ENCODE measurements around the gene SEPHS2. TPM values are rescaled to one million over a fixed set of nuclear protein-coding genes. Genes with fewer than 3 reads are reported as not detected.
"Not testable (repeated sequence)": the region's sequence is repeated elsewhere in the genome, so short reads cannot be mapped to it uniquely, and the experiment has no call there.

SEPHS2 gene
- total RNA-seq, 1 experiment from 2014 or later: 22.9 TPM

DNA sequence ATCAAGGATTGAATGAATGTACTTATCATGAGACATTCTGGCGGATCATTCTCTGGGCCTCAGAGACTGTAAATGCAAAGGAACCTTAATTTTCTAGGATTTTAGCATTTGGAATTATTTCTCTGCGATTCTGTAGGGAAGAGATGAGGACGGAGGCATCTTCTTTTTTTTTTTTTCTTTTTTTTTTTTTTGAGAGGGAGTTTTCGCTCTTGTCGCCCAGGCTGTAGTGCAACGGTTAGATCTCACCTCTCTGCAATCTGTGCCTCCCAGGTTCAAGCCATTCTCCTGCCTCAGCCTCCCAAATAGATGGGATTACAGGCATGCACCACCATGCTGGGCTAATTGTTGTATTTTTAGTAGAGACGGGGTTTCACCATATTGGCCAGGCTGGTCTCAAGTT is 29.0 kb upstream of the SEPHS2 start:
- no peak for DNase-seq
- Histone ChIP-seq H3K27me3 (no peaks in the 10 kb centered on the region; the same call in 1 of the 2 replicates), H3K4me3 (no peak overlapping the region), H3K4me1 (no peaks in the 10 kb centered on the region), H3K27ac (no peak overlapping the region), H3K9me3 (replicated peaks) (no peaks in the 10 kb centered on the region), H3K36me3 (no peaks in the 10 kb centered on the region)

DNA sequence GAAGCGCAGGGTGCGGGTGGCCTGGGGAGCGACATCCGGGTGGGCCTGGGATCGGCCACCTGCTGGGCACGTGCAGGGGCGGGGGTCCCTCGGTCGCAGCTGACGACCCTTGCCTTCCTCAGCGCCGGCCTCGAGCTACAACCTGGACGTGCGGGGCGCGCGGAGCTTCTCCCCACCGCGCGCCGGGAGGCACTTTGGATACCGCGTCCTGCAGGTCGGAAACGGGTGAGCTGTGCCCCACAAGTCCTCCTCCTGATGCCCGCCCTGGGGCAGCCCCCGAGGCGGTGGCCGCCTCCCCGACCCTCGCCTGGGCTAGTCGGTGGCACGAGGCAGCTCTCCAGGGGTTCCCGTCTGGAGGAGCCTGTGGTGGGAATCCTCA is 28.4 kb upstream of the SEPHS2 start:
- H3K36me3 ChIP-seq: no peaks in the 10 kb centered on the region

DNA sequence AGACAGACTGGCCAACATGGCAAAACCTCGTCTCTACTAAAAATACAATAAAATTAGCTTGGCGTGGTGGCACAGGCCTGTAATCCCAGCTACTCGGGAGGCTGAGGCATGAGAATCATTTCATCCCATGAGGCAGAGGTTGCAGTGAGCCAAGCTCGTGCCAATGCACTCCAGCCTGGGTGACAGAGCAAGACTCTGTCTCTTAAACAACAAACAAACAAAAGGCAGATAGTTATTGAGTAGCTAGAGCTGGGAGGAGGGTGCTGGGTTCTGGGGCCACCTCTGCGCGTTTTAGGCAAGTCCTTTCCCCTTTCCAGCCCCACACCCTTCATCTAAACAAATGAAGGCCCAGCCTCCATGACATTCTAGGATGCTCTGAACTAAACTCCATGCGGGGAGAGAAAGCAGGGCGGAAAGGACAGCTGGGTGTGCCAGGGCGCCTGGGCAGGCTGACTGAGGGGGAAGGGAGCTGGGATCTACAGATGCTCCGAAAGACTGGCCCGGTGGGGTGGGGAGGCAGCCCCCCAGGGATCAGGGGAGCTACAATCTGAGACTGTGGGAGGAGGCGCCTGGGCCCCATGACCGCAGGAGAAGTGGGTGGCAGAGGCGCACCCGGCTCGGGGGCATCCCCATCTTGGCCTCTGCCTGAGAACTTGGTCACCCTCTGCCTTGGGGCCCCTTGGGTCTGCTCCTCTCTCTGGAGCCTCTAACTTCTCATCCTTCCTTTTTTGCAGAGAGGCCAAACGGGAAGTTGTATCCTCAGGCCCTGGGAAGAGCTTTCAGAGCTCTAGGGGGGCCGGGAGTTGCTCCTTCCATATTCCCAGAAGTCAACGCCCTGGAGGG is 27.8 kb upstream of the SEPHS2 start:
- no peaks in the 10 kb centered on the region; the same call in 1 of the 2 replicates for H3K27me3 ChIP-seq
- H3K36me3 ChIP-seq: no peaks in the 10 kb centered on the region
- no peak overlapping the region for H3K4me3 ChIP-seq
- no peaks in the 10 kb centered on the region for H3K4me1 ChIP-seq
- H3K9me3 ChIP-seq (replicated peaks): no peaks in the 10 kb centered on the region
- DNase-seq: no peak
- H3K27ac ChIP-seq: no peak overlapping the region

More for the DNA sequence above, 28.4 kb upstream of the SEPHS2 start:
- H3K4me3 ChIP-seq: no peak overlapping the region
- H3K4me1 ChIP-seq: no peaks in the 10 kb centered on the region
- no peaks in the 10 kb centered on the region for H3K9me3 ChIP-seq (replicated peaks)
- no peak for DNase-seq
- no peak overlapping the region for H3K27ac ChIP-seq
- no peaks in the 10 kb centered on the region; the same call in 1 of the 2 replicates for H3K27me3 ChIP-seq

DNA sequence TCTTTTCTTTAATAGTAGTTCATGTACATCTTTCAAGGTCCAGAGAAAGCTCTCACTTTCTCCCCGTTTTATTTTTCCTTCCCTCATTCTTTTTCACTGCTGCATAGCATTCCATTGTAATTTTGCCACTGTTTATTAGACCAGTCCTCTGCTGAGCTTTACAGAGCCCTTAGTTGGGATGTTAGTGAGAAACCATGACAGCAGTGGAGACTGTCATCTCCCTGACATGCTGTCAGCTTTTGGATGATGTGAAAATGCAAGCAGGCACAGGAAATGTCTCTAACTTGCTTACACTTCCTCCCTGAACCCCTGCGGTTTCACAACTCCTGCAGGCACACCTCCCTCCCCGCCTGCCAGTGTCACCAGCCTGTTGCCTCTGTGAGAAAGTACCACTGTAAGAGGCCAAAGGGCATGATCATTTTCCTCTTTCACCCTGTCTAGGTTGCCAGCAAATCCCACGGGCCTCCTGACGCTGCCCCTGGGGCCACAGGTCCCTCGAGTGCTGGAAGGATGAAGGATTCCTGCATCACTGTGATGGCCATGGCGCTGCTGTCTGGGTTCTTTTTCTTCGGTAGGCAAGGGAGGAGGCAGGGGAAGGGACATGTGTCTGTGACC is 26.8 kb upstream of the SEPHS2 start, which contains the start of gene ITGAL:
TSS of gene ITGAL (plus strand) at position 415 of the 615 bp plus-strand sequence. CDS start at position 511, 96 bp downstream.
- no peaks in the 10 kb centered on the region for H3K36me3 ChIP-seq
- no peak within 1 kb of the TSS for H3K4me3 ChIP-seq
- H3K27ac ChIP-seq: no peak within 1 kb of the TSS
- no peaks in the 10 kb centered on the region for H3K4me1 ChIP-seq
- H3K27me3 ChIP-seq: no peaks in the 10 kb centered on the region; the same call in 1 of the 2 replicates
- DNase-seq: no peak
- no peaks in the 10 kb centered on the region for H3K9me3 ChIP-seq (replicated peaks)

DNA sequence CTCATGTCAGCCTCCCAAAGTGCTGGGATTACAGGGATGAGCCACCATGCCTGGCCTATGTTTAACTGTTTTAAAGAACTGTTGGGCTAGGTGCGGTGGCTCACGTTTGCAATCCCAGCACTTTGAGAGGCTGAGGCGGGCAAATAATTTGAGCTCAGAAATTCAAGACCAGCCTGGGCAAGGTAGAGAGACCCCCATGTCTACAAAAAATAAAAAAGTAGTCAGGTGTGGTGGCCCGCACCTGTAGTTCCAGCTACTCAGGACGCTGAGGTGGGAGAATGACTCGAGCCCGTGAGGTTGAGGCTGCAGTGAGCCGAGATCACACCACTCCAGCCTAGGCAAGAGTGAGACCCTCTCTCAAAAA is 24.9 kb upstream of the SEPHS2 start:
- Histone ChIP-seq H3K4me3 (no peak overlapping the region), H3K36me3 (no peaks in the 10 kb centered on the region), H3K9me3 (replicated peaks) (no peaks in the 10 kb centered on the region), H3K27me3 (no peaks in the 10 kb centered on the region; the same call in 1 of the 2 replicates), H3K4me1 (no peaks in the 10 kb centered on the region), H3K27ac (no peak overlapping the region)
- no peak for DNase-seq

DNA sequence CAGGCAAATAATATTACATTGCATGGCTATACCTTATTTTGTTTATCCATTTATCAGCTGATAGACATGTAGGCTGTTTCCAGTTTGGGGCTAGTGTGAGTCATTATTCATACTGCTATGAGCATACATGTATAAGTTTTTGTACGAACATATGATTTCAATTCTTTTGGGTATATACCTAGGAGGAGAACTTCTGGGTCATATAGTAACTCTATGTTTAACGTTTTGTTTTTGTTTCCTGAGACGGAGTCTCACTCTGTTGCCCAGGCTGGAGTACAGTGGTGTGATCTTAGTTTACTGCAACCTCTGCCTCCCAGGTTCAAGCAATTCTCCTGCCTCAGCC is 24.5 kb upstream of the SEPHS2 start:
- H3K36me3 ChIP-seq: no peaks in the 10 kb centered on the region
- no peaks in the 10 kb centered on the region for H3K9me3 ChIP-seq (replicated peaks)
- H3K4me3 ChIP-seq: no peak overlapping the region
- H3K4me1 ChIP-seq: no peaks in the 10 kb centered on the region
- no peak for DNase-seq
- H3K27me3 ChIP-seq: no peaks in the 10 kb centered on the region; the same call in 1 of the 2 replicates
- no peak overlapping the region for H3K27ac ChIP-seq

DNA sequence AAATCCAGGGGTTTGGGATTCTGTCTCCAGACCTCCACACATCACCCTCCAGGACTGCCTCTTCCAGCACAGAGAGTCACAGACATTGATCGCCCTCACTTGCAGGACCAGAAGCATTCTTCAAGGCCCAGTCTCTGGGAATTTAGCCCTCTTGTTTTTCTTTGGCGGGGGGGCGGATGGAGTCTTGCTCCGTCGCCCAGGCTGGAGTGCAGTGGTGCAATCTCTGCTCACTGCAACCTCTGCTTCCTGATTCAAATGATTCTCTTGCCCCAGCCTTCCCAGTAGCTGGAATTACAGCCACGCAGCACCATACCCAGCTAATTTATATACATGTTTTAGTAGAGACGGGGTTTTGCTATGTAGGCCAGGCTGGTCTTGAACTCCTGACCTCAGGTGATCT is 18.4 kb upstream of the SEPHS2 start:
- no peaks in the 10 kb centered on the region for H3K36me3 ChIP-seq
- H3K4me3 ChIP-seq: no peak overlapping the region
- H3K4me1 ChIP-seq: no peaks in the 10 kb centered on the region
- H3K9me3 ChIP-seq (replicated peaks): no peaks in the 10 kb centered on the region
- H3K27ac ChIP-seq: no peak overlapping the region
- H3K27me3 ChIP-seq: no peaks in the 10 kb centered on the region
- no peak for DNase-seq

DNA sequence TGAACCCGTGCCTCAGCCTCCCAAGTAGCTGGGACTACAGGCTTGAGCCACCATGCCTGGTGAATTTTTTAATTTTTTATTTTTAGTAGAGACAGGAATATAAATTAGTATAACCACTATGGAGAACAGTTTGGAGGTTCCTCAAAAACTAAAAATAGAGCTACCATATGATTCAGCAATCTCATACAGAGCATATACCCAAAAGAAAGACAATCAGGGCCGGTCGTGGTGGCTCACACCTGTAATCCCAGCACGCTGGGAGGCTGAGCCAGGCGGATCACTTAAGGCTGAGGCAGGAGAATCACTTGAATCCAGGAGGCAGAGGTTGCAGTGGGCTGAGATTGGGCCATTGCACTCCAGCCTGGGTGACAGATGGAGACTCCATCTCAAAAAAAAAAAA is 15.8 kb upstream of the SEPHS2 start:
- not testable (repeated sequence) for H3K36me3 ChIP-seq; H3K9me3 ChIP-seq (replicated peaks); DNase-seq; H3K4me1 ChIP-seq; H3K27ac ChIP-seq; H3K4me3 ChIP-seq; H3K27me3 ChIP-seq

DNA sequence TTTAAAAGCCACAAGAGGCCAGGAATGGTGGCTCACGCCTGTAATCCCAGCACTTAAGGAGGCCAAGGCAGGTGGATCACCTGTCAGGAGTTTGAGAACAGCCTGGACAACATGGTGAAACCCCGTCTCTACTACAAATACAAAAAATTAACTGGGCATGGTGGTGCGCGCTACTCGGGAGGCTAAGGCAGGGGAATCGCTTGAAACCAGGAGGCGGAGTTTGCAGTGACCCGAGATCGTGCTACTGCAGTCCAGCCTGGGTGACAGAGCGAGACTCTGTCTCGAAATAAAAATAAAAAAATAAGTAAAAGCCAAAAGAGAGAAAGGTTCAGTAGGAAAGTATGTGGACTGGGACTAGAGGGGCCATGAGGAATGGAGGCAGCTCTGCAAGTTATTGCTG is 13.8 kb upstream of the SEPHS2 start:
- no peaks in the 10 kb centered on the region for H3K36me3 ChIP-seq
- no peaks in the 10 kb centered on the region for H3K4me1 ChIP-seq
- H3K9me3 ChIP-seq (replicated peaks): no peaks in the 10 kb centered on the region
- no peak for DNase-seq
- H3K27me3 ChIP-seq: peaks cover 5% of the 10 kb centered on the region; the same call in 1 of the 2 replicates
- no peak overlapping the region for H3K4me3 ChIP-seq
- no peak overlapping the region for H3K27ac ChIP-seq

DNA sequence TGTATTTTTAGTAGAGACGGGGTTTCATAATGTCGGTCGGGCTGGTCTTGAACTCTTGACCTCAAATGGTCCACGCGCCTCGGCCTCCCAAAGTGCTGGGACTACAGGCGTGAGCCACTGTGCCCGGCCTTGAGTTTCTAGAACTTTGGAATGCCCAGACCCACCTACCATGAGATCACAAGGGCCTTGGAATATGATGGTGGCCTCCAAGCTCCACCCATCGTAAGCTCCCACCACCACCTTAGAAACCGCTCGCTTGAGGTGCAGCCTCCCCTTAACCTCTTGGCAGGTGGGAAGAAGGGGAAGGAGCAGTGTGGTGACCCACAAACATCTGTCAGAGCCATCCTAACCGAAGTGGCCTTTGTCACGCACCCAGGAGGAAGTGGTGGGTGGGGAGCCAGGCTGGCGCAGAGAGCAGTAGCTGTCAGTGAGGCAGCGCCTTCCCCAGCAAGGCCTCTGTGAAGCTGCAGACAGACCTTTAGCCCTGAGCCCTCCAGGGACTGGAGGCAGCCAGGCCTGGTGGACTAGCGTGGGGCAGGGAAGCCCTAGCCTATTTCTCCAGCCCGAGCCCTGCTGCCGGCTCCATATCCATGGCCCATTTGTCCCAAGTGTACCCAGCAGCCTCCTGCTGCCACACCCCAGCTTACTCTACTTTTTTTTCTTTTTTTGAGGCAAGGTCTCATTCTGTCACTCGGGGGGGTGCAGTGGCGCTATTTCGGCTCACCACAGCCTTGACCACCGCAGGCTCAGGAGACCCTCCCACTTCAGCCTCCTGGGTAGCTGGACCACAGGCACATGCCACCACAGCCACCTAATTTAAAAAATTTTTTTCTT is 13.1 kb upstream of the SEPHS2 start:
- DNase-seq: no peak
- H3K36me3 ChIP-seq: no peaks in the 10 kb centered on the region
- no peak overlapping the region for H3K27ac ChIP-seq
- H3K4me1 ChIP-seq: no peaks in the 10 kb centered on the region
- no peak overlapping the region for H3K4me3 ChIP-seq
- no peaks in the 10 kb centered on the region for H3K9me3 ChIP-seq (replicated peaks)
- peaks cover 5% of the 10 kb centered on the region; the same call in 1 of the 2 replicates for H3K27me3 ChIP-seq

DNA sequence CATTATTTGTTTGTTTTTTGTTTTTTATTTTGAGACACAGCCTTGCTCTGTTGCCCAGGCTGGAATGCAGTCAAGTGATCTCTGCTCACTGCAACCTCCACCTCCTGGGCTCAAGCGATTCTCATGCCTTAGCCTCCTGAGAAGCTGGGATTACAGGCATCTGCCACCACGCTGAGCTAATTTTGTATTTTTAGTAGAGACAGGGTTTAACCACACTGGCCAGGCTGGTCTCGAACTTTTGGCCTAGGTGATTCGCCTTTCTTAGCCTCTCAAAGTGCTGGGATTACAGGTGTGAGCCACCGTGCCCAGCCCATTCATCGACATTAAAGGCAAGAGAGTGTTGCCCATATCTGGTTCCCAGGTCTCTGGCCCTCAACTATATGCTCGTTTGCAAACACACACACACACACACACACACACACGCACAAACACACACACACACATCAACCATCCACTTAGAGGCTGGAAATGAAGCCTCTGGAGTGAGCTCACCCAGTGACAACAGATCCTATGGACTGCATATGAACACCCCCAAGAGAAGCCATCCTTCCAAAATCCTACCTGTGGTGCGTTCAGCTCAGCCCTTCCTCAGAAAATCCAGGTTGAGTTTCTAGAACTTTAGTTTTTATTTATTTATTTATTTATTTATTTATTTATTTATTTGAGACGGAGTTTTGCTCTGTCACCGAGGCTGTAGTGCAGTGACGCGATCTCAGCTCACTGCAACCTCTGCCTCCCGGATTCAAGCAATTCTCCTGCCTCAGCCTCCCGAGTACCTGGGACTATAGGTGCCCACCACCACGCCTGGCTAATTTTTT is 12.3 kb upstream of the SEPHS2 start:
- Histone ChIP-seq H3K36me3 (no peaks in the 10 kb centered on the region), H3K9me3 (replicated peaks) (no peaks in the 10 kb centered on the region), H3K27me3 (peaks cover 5% of the 10 kb centered on the region; the same call in 1 of the 2 replicates), H3K4me3 (no peak overlapping the region), H3K27ac (no peak overlapping the region), H3K4me1 (no peaks in the 10 kb centered on the region)
- DNase-seq: no peak

DNA sequence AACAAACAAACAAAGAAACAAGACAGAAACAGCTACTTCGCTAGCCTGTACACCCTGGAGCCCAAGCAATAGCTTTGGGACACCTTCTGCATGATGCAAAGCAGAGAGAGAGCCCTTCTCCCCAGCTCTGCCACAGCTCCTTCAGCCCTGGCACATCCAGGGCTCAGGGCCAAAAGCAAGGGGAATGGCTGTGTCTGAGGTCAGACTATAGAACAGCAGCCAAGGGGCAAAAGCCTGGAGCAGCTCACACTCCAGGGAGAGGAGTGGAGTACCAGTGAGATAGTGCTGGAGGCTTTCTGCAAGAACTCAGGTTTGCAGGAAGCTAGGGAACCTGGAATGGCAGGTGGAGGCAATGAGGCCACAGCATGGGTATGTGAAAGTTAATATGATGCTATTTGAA is 11.6 kb upstream of the SEPHS2 start:
- H3K9me3 ChIP-seq (replicated peaks): no peaks in the 10 kb centered on the region
- H3K36me3 ChIP-seq: no peaks in the 10 kb centered on the region
- no peaks in the 10 kb centered on the region for H3K4me1 ChIP-seq
- no peak overlapping the region for H3K27ac ChIP-seq
- no peak overlapping the region for H3K4me3 ChIP-seq
- peaks cover 5% of the 10 kb centered on the region; the same call in 1 of the 2 replicates for H3K27me3 ChIP-seq
- no peak for DNase-seq

DNA sequence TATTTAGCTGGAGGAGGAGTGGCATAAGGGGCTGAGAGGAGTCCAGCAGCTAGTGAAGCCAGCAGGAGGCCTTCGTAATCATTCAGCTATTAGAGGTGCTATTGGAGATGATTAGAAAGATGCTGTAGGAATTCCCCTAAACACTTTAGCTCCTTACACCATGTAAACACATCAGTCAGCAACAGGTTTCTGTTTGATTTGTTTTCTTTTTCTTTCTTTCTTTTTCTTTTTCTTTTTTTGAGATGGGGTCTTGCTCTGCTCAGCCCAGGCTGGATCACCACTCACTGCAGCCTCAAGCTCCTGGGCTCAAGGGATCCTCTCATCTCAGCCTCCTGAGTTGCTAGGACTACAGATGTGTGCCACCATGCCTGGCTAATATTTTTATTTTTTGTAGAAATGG is 10.6 kb upstream of the SEPHS2 start:
- Histone ChIP-seq H3K4me3 (no peak overlapping the region), H3K9me3 (replicated peaks) (no peaks in the 10 kb centered on the region), H3K27me3 (peaks cover 5% of the 10 kb centered on the region), H3K27ac (no peak overlapping the region), H3K4me1 (no peaks in the 10 kb centered on the region), H3K36me3 (no peaks in the 10 kb centered on the region)
- no peak for DNase-seq

Data from SJCRH30 (cell line).